ENCODE measurements around the gene ADARB1. TPM values are rescaled to one million over a fixed set of nuclear protein-coding genes. Genes with fewer than 3 reads are reported as not detected.
"Not testable (repeated sequence)": the region's sequence is repeated elsewhere in the genome, so short reads cannot be mapped to it uniquely, and the experiment has no call there.

ADARB1 gene
- total and polyA plus RNA-seq, 2 donors (not counting 1 experiment from before 2014, with no cell fraction given) = 17.1 to 33.3 TPM

DNA sequence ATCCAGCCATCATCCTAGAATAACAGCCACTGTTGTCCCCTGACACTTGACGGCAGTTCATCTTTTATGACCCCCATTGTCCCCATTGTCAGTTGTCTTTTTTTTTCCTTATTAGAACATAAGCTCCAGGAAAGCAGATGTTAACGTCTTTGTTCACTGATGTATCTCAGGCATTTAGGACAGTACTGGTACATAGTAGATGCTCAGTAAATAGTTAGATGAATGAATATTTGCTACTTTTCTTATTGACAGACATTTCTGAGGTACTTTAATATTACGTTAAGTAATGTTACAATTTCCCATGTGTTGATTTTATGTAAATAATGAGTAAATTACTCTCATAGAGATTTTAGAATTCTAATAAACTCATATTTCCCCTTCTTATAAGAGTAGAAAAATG lies 69.5 kb downstream of the ADARB1 start:
- WGBS (ENCODE audit: insufficient coverage) = 100% methylated on average over 1 of the region's 3 CpGs
- H3K4me1 ChIP-seq (ENCODE audit: control insufficient read depth in 2 of 2, insufficient read depth in 2 of 2, low read length in 2 of 2) = peaks cover 0 to 3% of the 10 kb centered on the region in 2 donors
- no peak overlapping the region for H3K4me2 ChIP-seq (replicated peaks; ENCODE audit: low read depth, low read length, poor library complexity, severe bottlenecking)
- peaks cover 74% of the 10 kb centered on the region for H4K20me1 ChIP-seq (ENCODE audit: control insufficient read depth, insufficient read depth, low read length, poor library complexity, severe bottlenecking)
- DNase-seq (no peak), ATAC-seq (ENCODE audit: low read depth) (no peak)
- no peaks in the 10 kb centered on the region for H3K27me3 Mint-ChIP-seq
- H3K27ac Mint-ChIP-seq = no peak overlapping the region
- ChIA-PET CTCF (interaction anchor here (0.5 to 8.3 kb wide), 4 partner anchors 9 to 296 kb away, joined by 3 to 183 read pairs (median 4); no protein-coding TSS in a partner anchor), POLR2A (no interaction called here)
- no peak overlapping the region for H3K4me3 Mint-ChIP-seq
- no peak overlapping the region for H3K27ac ChIP-seq (ENCODE audit: low read length in 2 of 2)
- intact Hi-C loops (cut with micrococcal nuclease) = loop anchor here (5.0 kb wide), 1 partner anchor 453 kb away; no protein-coding TSS in a partner anchor
- no peak overlapping the region for H2AFZ ChIP-seq (ENCODE audit: insufficient read depth, low read depth, low read length, poor library complexity, severe bottlenecking)
- peaks cover 6% of the 10 kb centered on the region for H3K4me1 Mint-ChIP-seq
- H3K79me2 ChIP-seq (ENCODE audit: control insufficient read depth, insufficient read depth, low read length) = peaks cover 56% of the 10 kb centered on the region
- H3K36me3 ChIP-seq (replicated peaks in 1 of 2; ENCODE audit: control extremely low read depth in 1 of 2, control insufficient read depth in 1 of 2, extremely low read depth in 1 of 2, insufficient read depth in 2 of 2, low read length in 1 of 2) = peaks cover 0 to 25% of the 10 kb centered on the region in 2 experiments
- TF ChIP-seq EZH2 (IDR thresholded peaks at IDR 0.05; ENCODE audit: borderline replicate concordance, insufficient read depth, low read depth, low read length, poor library complexity, severe bottlenecking) = no peak
- TF ChIP-seq, protein P1, sequence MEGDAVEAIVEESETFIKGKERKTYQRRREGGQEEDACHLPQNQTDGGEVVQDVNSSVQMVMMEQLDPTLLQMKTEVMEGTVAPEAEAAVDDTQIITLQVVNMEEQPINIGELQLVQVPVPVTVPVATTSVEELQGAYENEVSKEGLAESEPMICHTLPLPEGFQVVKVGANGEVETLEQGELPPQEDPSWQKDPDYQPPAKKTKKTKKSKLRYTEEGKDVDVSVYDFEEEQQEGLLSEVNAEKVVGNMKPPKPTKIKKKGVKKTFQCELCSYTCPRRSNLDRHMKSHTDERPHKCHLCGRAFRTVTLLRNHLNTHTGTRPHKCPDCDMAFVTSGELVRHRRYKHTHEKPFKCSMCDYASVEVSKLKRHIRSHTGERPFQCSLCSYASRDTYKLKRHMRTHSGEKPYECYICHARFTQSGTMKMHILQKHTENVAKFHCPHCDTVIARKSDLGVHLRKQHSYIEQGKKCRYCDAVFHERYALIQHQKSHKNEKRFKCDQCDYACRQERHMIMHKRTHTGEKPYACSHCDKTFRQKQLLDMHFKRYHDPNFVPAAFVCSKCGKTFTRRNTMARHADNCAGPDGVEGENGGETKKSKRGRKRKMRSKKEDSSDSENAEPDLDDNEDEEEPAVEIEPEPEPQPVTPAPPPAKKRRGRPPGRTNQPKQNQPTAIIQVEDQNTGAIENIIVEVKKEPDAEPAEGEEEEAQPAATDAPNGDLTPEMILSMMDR (IDR thresholded peaks at IDR 0.05) = no peak
- H3K9me3 Mint-ChIP-seq (ENCODE audit: insufficient read depth) = no peaks in the 10 kb centered on the region
- H3K4me3 ChIP-seq (ENCODE audit: control extremely low read depth in 1 of 5, extremely low read depth in 1 of 5, insufficient read depth in 1 of 5, low read depth in 2 of 5, low read length in 4 of 5) = no peak overlapping the region
- no peak overlapping the region for H3K9ac ChIP-seq (ENCODE audit: low read length)
- H3K9me3 ChIP-seq (ENCODE audit: control extremely low read depth in 1 of 3, control insufficient read depth in 2 of 3, insufficient read depth in 1 of 3, low read length in 2 of 3) = no peaks in the 10 kb centered on the region
- H3K27me3 ChIP-seq (replicated peaks in 1 of 4; ENCODE audit: control extremely low read depth in 1 of 4, control insufficient read depth in 3 of 4, insufficient read depth in 4 of 4, low read length in 3 of 4) = no peaks in the 10 kb centered on the region

DNA sequence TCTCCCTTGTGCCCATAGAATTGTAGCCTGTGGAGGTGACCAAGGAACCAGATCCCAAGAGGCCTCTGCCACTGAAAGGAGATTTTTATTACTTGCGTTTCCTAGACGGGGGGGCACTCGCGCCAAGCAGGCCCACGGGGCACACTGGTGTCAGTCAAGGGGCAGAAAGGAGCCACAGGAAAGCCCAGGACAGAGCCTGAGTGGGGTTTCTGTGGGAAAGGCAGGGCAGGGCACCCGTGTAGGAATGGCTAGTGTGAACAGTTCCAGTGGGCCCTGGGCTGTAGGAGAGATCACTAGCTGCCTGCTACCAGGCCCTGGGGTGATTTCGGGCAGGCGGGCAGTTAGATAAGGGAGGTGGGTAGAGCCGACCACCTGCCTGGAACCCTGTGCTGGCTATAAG lies 70.8 kb downstream of the ADARB1 start:
- Histone ChIP-seq H4K20me1 (ENCODE audit: control insufficient read depth, insufficient read depth, low read length, poor library complexity, severe bottlenecking) (peaks cover 76% of the 10 kb centered on the region), H3K9ac (ENCODE audit: low read length) (no peak overlapping the region), H3K4me1 (ENCODE audit: control insufficient read depth in 2 of 2, insufficient read depth in 2 of 2, low read length in 2 of 2) (peaks cover 0 to 3% of the 10 kb centered on the region in 2 donors), H3K27ac (ENCODE audit: low read length in 2 of 2) (no peak overlapping the region), H3K9me3 (ENCODE audit: control extremely low read depth in 1 of 3, control insufficient read depth in 2 of 3, insufficient read depth in 1 of 3, low read length in 2 of 3) (no peaks in the 10 kb centered on the region), H3K4me2 (replicated peaks; ENCODE audit: low read depth, low read length, poor library complexity, severe bottlenecking) (no peak overlapping the region), H3K79me2 (ENCODE audit: control insufficient read depth, insufficient read depth, low read length) (peaks cover 58% of the 10 kb centered on the region), H3K4me3 (ENCODE audit: control extremely low read depth in 1 of 5, extremely low read depth in 1 of 5, insufficient read depth in 1 of 5, low read depth in 2 of 5, low read length in 4 of 5) (no peak overlapping the region), H2AFZ (ENCODE audit: insufficient read depth, low read depth, low read length, poor library complexity, severe bottlenecking) (no peak overlapping the region), H3K36me3 (replicated peaks in 1 of 2; ENCODE audit: control extremely low read depth in 1 of 2, control insufficient read depth in 1 of 2, extremely low read depth in 1 of 2, insufficient read depth in 2 of 2, low read length in 1 of 2) (peaks cover 0 to 25% of the 10 kb centered on the region in 2 experiments), H3K27me3 (replicated peaks in 1 of 4; ENCODE audit: control extremely low read depth in 1 of 4, control insufficient read depth in 3 of 4, insufficient read depth in 4 of 4, low read length in 3 of 4) (no peaks in the 10 kb centered on the region)
- no peaks in the 10 kb centered on the region for H3K9me3 Mint-ChIP-seq (ENCODE audit: insufficient read depth)
- intact Hi-C loops (cut with micrococcal nuclease) = no loop called here
- DNase-seq (no peak), ATAC-seq (ENCODE audit: low read depth) (no peak)
- TF ChIP-seq, protein P1 (IDR thresholded peaks at IDR 0.05) = no peak
- no peak for TF ChIP-seq EZH2 (IDR thresholded peaks at IDR 0.05; ENCODE audit: borderline replicate concordance, insufficient read depth, low read depth, low read length, poor library complexity, severe bottlenecking)
- peaks cover 4% of the 10 kb centered on the region for H3K4me1 Mint-ChIP-seq
- H3K27ac Mint-ChIP-seq = no peak overlapping the region
- POLR2A ChIA-PET = no interaction called here
- H3K4me3 Mint-ChIP-seq = no peak overlapping the region
- CTCF ChIA-PET = interaction anchor here (1.7 to 3.8 kb wide), 2 partner anchors 8 kb away, joined by 5 to 33 read pairs; no protein-coding TSS in a partner anchor
- WGBS (ENCODE audit: insufficient coverage) = 93% methylated on average over 7 of the region's 9 CpGs
- no peaks in the 10 kb centered on the region for H3K27me3 Mint-ChIP-seq

DNA sequence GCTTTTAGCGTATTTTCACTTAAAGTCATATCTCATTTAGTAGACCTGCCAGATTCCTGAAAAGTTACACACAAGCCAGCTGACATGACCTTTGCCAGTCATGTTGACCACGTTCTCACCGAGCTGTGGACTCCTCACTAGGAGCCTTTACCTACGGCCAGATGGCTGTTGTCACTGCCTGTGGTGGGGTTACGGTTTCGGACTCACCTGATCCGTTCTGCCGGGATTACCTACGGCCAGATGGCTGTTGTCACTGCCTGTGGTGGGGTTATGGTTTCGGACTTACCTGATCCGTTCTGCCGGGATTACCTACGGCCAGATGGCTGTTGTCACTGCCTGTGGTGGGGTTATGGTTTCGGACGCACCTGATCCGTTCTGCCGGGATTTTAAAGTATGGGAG lies 71.5 kb downstream of the ADARB1 start:
- H3K9me3 Mint-ChIP-seq (ENCODE audit: insufficient read depth); H3K27ac Mint-ChIP-seq; H3K27me3 Mint-ChIP-seq; ATAC-seq (ENCODE audit: low read depth); H2AFZ ChIP-seq (ENCODE audit: insufficient read depth, low read depth, low read length, poor library complexity, severe bottlenecking); H3K4me2 ChIP-seq (replicated peaks; ENCODE audit: low read depth, low read length, poor library complexity, severe bottlenecking); H3K27ac ChIP-seq (ENCODE audit: low read length in 2 of 2); intact Hi-C loops (cut with micrococcal nuclease); DNase-seq; H3K27me3 ChIP-seq (replicated peaks in 1 of 4; ENCODE audit: control extremely low read depth in 1 of 4, control insufficient read depth in 3 of 4, insufficient read depth in 4 of 4, low read length in 3 of 4); POLR2A ChIA-PET; H3K9ac ChIP-seq (ENCODE audit: low read length); H3K4me3 Mint-ChIP-seq; H3K4me3 ChIP-seq (ENCODE audit: control extremely low read depth in 1 of 5, extremely low read depth in 1 of 5, insufficient read depth in 1 of 5, low read depth in 2 of 5, low read length in 4 of 5); H3K9me3 ChIP-seq (ENCODE audit: control extremely low read depth in 1 of 3, control insufficient read depth in 2 of 3, insufficient read depth in 1 of 3, low read length in 2 of 3); H3K4me1 ChIP-seq (ENCODE audit: control insufficient read depth in 2 of 2, insufficient read depth in 2 of 2, low read length in 2 of 2); H3K4me1 Mint-ChIP-seq: not testable (repeated sequence)
- peaks cover 0 to 25% of the 10 kb centered on the region in 2 experiments for H3K36me3 ChIP-seq (replicated peaks in 1 of 2; ENCODE audit: control extremely low read depth in 1 of 2, control insufficient read depth in 1 of 2, extremely low read depth in 1 of 2, insufficient read depth in 2 of 2, low read length in 1 of 2)
- CTCF ChIA-PET = interaction anchor here (3.8 kb wide), 1 partner anchor 9 kb away, joined by 33 read pairs; no protein-coding TSS in a partner anchor
- H3K79me2 ChIP-seq (ENCODE audit: control insufficient read depth, insufficient read depth, low read length) = peaks cover 54% of the 10 kb centered on the region
- WGBS (ENCODE audit: insufficient coverage) = 96% methylated on average over 4 of the region's 17 CpGs
- H4K20me1 ChIP-seq (ENCODE audit: control insufficient read depth, insufficient read depth, low read length, poor library complexity, severe bottlenecking) = peaks cover 76% of the 10 kb centered on the region

All from B cell (primary cell).